Endothelial cell of umbilical vein (primary cell): ENCODE results near the gene PKP4.

Experiments
- EZH2 ChIP-seq: IDR thresholded peaks from 2 replicates; pipeline ENCODE4 v1.6.1; 2012; ENCODE audit warnings: borderline replicate concordance, low read depth, mild to moderate bottlenecking, moderate library complexity, low read length, inconsistent platforms; ENCODE audit not compliant: severe bottlenecking
- FOS ChIP-seq: IDR thresholded peaks from 2 replicates; pipeline ENCODE4 v1.6.1; 2011; ENCODE audit warnings: mild to moderate bottlenecking, low read length, moderate library complexity, borderline replicate concordance; ENCODE audit not compliant: insufficient read depth
- MYC ChIP-seq: IDR thresholded peaks from one replicate; pipeline ENCODE4 v1.6.1; 2011; ENCODE audit warnings: mild to moderate bottlenecking, low read depth, low read length
- POLR2A ChIP-seq: IDR thresholded peaks from 2 replicates; pipeline ENCODE4 v1.6.1; 2012; ENCODE audit warnings: low read depth, mild to moderate bottlenecking, control low read depth, low read length
- POLR2AphosphoS5 ChIP-seq: IDR thresholded peaks from 2 replicates; pipeline ENCODE4 v1.6.1; 2012; ENCODE audit warnings: low read depth, mild to moderate bottlenecking, control low read depth, low read length, moderate library complexity; ENCODE audit not compliant: insufficient read depth
- TF ChIP-seq, protein P1 (sequence below), 2 donors: IDR thresholded peaks; 1 replicate in 1 of 2; 2 replicates in 1 of 2; pipeline ENCODE4 v1.5.1; 2011; ENCODE audit warnings: low read length in 2 of 2, mild to moderate bottlenecking in 2 of 2, moderate library complexity in 2 of 2, control low read depth in 1 of 2, inconsistent platforms in 1 of 2, low read depth in 1 of 2; ENCODE audit not compliant: insufficient read depth in 1 of 2; ENCODE audit errors: extremely low read depth in 1 of 2

DNA sequence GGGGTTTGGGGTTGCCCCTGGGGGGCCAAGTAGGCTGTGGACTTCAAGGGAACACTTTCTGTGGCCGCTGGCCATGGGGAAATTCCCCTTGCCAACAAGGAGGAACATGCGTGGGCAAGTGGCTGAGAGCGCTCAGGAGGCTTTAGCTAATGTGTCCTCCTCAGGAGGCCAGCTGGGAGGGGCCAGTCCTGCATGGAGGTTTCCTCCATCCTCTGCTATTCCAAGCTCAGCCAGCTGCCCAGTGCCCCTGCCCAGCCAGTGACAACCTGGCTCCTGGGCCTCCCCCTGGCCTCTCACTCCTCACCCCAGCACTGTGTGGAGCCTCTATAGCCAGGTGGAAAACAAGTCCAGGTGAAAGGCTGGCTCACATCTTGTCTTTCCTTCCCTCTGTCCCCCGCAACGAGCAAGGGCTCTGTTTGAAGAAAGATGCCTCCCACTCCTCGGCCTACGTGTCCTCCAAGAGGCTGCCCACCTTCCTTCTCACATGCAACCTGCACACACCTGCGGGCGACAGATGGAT, 273.9 kb downstream of the PKP4 start:
- TF ChIP-seq, protein P1, sequence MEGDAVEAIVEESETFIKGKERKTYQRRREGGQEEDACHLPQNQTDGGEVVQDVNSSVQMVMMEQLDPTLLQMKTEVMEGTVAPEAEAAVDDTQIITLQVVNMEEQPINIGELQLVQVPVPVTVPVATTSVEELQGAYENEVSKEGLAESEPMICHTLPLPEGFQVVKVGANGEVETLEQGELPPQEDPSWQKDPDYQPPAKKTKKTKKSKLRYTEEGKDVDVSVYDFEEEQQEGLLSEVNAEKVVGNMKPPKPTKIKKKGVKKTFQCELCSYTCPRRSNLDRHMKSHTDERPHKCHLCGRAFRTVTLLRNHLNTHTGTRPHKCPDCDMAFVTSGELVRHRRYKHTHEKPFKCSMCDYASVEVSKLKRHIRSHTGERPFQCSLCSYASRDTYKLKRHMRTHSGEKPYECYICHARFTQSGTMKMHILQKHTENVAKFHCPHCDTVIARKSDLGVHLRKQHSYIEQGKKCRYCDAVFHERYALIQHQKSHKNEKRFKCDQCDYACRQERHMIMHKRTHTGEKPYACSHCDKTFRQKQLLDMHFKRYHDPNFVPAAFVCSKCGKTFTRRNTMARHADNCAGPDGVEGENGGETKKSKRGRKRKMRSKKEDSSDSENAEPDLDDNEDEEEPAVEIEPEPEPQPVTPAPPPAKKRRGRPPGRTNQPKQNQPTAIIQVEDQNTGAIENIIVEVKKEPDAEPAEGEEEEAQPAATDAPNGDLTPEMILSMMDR (IDR thresholded peaks at IDR 0.05; ENCODE audit: extremely low read depth in 1 of 2, insufficient read depth in 1 of 2, low read depth in 1 of 2, low read length in 2 of 2) = no peak
- no peak for TF ChIP-seq FOS
- TF ChIP-seq POLR2A = no peak
- TF ChIP-seq POLR2AphosphoS5 = no peak
- TF ChIP-seq EZH2 = no peak
- TF ChIP-seq MYC = no peak
